GM19043 (cell line): ENCODE measurements around the gene TRA2A.
A peak's percentile ranks its signal among the peaks of the same experiment; 100 is the strongest.
"Not testable (repeated sequence)": the region's sequence is repeated elsewhere in the genome, so short reads cannot be mapped to it uniquely, and the experiment has no call there.

Experiments used
- ATAC-seq: cut with Tn5 transposase; IDR thresholded peaks from one replicate; pipeline ENCODE4 v1.9.1; 2021; ENCODE audit warnings: low read depth; ENCODE audit not compliant: unreplicated experiment

TRA2A gene

GRCh38 chr7:23513746-23514145 lies 18.0 kb downstream of the TRA2A start:
- ATAC-seq, result not testable (repeated sequence)

DNA sequence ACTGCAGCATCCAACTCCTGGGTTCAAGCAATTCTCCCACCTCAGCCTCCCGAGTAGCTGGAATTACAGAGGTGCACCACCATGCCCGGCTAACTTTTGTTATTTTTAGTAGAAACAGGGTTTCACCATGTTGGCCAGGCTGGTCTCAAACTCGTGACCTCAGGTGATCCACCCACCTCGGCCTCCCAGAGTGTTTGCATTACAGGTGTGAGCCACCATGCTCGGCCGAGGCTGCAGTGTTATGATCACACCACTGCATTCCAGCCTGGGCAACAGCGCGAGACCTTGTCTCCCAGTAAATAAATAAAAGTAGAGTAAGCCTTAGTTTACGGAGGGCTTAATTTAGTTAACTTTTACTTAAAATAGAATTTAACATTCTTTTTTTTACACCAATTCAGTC lies 37.8 kb downstream of the TRA2A start:
- ATAC-seq, result no peak

- ATAC-seq, result no peak
Observed at GRCh38 chr7:23491502-23491901, 40.3 kb downstream of the TRA2A start.

DNA sequence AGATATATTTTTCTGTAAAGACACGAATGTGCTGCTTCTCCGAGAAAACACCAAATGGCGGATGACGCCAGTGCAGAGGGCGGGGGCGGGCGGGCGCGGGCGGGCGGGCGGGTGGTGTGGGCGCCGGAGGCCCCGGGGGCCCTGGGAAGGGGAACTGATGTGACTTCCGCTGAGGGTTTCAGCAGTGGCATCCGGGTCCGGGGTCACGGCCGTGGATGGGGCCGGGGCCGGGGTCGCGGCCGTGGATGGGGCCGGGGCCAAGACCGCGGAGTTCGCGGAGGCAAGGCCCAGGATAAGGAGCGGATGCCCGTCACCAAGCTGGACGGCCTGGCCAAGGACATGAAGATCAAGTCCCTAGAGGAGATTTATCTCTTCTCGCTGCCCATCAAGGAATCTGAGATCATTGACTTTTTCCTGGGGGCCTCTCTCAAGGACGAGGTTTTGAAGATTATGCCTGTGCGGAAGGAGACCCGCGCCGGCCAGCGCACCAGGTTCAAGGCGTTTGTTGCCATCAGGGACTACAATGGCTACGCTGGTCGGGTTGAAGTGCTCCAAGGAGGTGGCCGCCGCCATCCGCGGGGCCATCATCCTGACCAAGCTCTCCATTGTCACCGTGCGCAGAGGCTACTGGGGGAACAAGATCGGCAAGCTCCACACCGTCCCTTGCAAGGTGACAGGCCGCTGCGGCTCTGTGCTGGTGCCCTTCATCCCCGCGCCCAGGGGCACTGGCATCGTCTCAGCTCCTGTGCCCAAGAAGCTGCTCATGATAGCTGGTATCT lies 41.2 kb downstream of the TRA2A start:
- peak; percentile 55 for ATAC-seq

DNA sequence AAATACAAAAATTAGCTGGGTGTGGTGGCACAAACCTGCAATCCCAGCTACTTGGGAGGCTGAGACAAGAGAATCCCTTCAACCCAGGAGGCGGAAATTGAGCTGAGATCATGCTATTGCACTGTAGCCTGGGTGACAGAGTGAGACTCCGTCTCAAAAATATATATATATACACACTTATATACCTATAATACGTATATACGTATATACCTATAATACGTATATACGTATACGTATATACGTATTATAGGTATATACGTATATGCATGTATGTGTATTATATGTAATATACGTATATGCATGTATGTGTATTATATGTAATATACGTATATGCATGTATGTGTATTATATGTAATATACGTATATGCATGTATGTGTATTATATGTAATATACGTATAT lies 43.1 kb downstream of the TRA2A start:
- ATAC-seq, result not testable (repeated sequence)

DNA sequence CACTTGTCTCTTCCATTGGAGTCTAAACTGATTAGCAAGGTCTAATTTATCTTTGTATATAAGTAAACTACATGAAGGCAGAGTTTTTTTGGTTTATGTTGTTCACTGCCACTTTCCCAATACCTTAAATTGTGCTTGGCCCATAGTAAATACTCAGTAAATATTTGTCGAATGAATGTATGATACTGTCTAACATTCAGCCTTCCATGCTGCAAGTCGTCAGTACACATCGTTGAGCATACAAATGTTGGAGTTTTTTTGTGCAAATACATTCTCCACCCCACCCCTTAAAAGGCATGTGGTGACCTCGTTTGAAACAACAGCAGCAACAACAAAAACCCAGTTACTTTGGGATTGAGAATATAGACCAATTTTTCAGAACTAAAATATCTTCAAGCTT lies 44.1 kb downstream of the TRA2A start:
- no peak for ATAC-seq

DNA sequence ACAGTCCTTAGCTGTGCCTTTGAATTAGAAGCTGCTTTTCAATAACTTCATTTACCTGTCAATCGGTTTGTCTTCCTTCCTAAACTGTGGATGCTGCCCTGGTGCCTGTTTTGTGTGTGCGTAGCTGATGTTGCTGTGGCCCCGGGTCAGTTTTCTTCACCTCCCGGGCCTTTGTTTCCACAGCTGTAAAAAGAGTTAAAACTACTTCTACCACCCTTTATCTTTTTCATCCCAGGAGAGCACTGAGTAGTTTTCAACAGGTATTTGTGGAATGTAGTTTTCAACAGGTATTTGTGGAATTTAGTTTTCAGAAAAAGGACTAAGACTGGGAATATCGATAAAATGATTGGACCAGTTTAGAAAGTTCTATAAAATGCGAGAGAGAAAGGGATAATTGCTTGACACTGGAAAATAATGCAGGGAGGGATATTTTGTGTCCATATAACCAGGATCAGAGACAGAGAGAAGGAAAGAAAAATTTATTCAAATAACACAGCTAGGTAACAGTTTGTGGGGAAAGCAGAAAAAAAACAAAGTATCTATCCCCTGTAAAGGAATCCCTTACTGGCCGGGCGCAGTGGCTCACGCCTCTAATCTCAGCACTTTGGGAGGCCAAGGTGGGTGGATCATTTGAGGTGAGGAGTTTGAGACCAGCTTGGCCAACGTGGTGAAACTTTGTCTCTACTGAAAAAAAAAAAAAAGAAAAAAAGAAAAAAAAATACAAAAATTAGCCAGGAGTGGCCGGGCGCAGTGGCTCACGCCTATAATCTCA lies 45.6 kb downstream of the TRA2A start:
- ATAC-seq, result no peak

- ATAC-seq, result no peak
Observed at GRCh38 chr7:23482686-23483085, 49.1 kb downstream of the TRA2A start.

GRCh38 chr7:23477962-23478866 lies 53.6 kb downstream of the TRA2A start:
- no peak for ATAC-seq

- ATAC-seq, result no peak
Observed at GRCh38 chr7:23477157-23477499, 54.7 kb downstream of the TRA2A start.

- no peak for ATAC-seq
Observed at GRCh38 chr7:23476286-23477156, 55.3 kb downstream of the TRA2A start.

DNA sequence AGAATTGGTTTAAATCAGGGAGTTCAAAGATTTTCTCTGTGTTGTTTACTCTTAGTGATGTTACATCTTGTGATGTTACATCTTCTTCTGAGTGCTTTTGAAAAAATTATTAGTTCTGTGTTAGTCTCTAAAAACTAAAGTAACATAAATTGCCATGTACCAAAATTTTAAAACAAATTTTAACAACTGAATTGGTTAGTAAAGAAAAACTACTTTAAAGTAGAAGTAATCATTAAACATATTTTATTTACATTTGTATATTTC lies 56.3 kb downstream of the TRA2A start:
- ATAC-seq, result no peak

- no peak for ATAC-seq
Observed at GRCh38 chr7:23474829-23475575, 56.8 kb downstream of the TRA2A start.

DNA sequence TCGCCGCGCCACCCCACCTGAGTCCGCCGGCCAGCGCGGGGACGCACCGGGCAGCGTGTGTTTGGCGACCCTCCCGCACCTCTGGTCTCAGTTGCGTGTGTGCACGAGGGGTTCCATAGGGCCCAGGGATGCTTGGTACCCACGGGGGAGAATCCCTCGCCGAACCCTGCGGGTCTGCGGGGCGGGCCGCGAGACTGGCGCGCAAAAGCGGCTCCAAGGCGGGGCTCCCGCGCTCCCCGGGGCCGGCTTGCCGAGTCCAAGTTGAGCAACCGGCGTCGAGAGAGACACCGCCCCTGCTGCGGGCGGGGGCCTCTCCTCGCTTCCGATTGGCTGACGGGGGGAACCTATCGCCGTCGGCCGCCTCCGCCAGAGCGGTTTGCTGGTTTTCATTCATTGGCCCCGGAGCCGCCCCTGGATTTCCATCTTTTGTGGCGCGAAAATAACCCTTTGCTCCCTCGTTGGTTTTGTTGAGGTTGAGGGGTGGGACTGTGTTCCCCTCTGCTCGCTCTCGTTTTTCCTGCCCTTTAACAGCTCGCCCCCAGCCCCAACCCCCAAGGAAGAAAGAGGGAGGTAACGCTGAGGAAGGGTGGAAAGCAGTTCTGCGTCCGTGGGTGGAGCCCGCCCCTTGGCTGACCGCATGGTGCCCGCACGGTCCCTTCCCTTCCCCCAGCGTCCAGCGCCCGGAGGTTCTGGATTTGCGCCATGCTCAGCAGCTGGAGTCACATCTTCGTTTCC lies 57.5 kb downstream of the TRA2A start:
- ATAC-seq, result peak; percentile 67

DNA sequence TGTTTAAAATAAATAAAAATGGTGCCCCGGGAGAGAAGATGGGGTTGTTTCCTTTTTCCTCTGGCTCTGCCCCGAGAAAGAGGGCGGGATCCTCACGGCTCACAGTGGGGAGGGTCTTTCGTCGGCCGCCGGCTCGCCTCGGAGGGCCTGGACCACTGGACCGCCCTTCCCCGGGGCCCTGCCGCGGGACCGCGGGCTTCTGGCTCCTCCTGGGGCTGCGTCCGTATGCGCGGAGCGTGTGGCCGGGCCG lies 58.0 kb downstream of the TRA2A start:
- ATAC-seq, result no peak

GRCh38 chr7:23472956-23473843 lies 58.6 kb downstream of the TRA2A start:
- no peak for ATAC-seq

DNA sequence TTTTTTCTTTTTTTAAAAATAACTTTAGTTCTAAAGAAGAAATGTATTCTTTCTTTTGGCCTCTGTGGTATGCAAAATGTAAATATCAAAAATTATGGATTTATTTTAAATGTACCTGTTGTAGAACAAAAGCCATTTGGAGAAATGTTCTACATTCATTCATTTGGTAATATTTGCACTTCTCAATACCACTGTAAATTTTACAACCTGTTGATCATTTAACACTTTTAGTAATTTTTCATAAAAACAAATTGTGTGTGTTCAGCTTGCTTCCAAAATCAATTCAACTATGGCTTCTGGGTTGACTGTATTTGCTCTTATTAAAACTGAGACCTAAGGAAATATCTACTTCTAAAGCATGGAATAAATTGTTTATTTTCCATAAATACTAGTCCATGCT lies 59.2 kb downstream of the TRA2A start:
- no peak for ATAC-seq

GRCh38 chr7:23472046-23472445 lies 59.7 kb downstream of the TRA2A start:
- no peak for ATAC-seq
